SK-N-SH (cell line): ENCODE data around the gene FLVCR1. TPM values are rescaled to one million over a fixed set of nuclear protein-coding genes. Genes with fewer than 3 reads are reported as not detected.

Experiments used
- CTCF ChIA-PET: fragments of 300-600, 350-600 bp; formaldehyde crosslinking; extraction: SDS; loops from one replicate; lab custom pipeline; 2021; lab: Yijun Ruan, JAX
- POLR2A ChIA-PET: fragments of 350-600 bp; sonication (Branson Sonifier 250); formaldehyde crosslinking; extraction: SDS; loops from one replicate; lab custom pipeline; 2020; ENCODE audit warnings: antibody characterized with exemption, inconsistent platforms; lab: Yijun Ruan, JAX
- DNase-seq: peaks from one replicate; pipeline ENCODE4 v3.0.0; 2012
- H2AFZ ChIP-seq: fragments of 200-600 bp; sonication (generic); 2 replicates; pipeline ENCODE4 v1.8.1; 2016; ENCODE audit warnings: antibody characterized with exemption, mild to moderate bottlenecking, low read depth
- H3F3A ChIP-seq: fragments of 200-600 bp; sonication (generic); replicated peaks from 2 replicates; pipeline ENCODE3; 2016; ENCODE audit warnings: antibody characterized with exemption, mild to moderate bottlenecking; ENCODE audit not compliant: insufficient read depth
- H3K27ac ChIP-seq, 2 experiments: fragments of 200-500 bp in 1 of 2; fragments of 200-600 bp in 1 of 2; sonication (Bioruptor generic) in 1 of 2; sonication (generic), shearing (Covaris generic) in 1 of 2; 2 replicates each; pipeline versions ENCODE4 v1.5.1 to v1.6.1; 2014 to 2016; ENCODE audit warnings: low read depth in 2 of 2, inconsistent platforms in 1 of 2, low read length in 1 of 2, mild to moderate bottlenecking in 1 of 2, mixed read lengths in 1 of 2
- H3K27me3 ChIP-seq: fragments of 200-600 bp; sonication (generic), shearing (Covaris generic); 2 replicates; pipeline ENCODE4 v1.6.1; 2016; ENCODE audit warnings: mixed run types; ENCODE audit not compliant: insufficient read depth
- H3K36me3 ChIP-seq, 2 experiments: fragments of 200-500 bp in 1 of 2; fragments of 200-600 bp in 1 of 2; sonication (Bioruptor generic) in 1 of 2; sonication (generic) in 1 of 2; replicated peaks in 1 of 2; 2 replicates each; pipeline versions ENCODE3 to v1.5.1; 2014 to 2016; ENCODE audit warnings: low read length in 1 of 2, mild to moderate bottlenecking in 1 of 2; ENCODE audit not compliant: insufficient read depth in 2 of 2, control insufficient read depth in 1 of 2
- H3K4me1 ChIP-seq, 2 experiments: fragments of 200-500 bp in 1 of 2; fragments of 200-600 bp in 1 of 2; sonication (Bioruptor generic) in 1 of 2; sonication (generic), shearing (Covaris generic) in 1 of 2; 2 replicates each; pipeline versions ENCODE4 v1.5.1 to v1.6.1; 2014 to 2016; ENCODE audit warnings: low read depth in 1 of 2, low read length in 1 of 2, mixed run types in 1 of 2; ENCODE audit not compliant: insufficient read depth in 2 of 2, control insufficient read depth in 1 of 2
- H3K4me2 ChIP-seq: fragments of 200-600 bp; sonication (generic), shearing (Covaris generic); 2 replicates; pipeline ENCODE4 v1.6.1; 2017; ENCODE audit warnings: mixed run types
- H3K4me3 ChIP-seq, 2 experiments: fragments of 200-500 bp in 1 of 2; fragments of 200-600 bp in 1 of 2; sonication (Bioruptor generic) in 1 of 2; sonication (generic), shearing (Covaris generic) in 1 of 2; 2 replicates each; pipeline versions ENCODE4 v1.5.1 to v1.8.1; 2014 to 2016; ENCODE audit warnings: low read depth in 2 of 2, inconsistent platforms in 1 of 2, low read length in 1 of 2, mild to moderate bottlenecking in 1 of 2, mixed read lengths in 1 of 2, moderate library complexity in 1 of 2
- H3K79me2 ChIP-seq: fragments of 200-600 bp; sonication (generic); 2 replicates; pipeline ENCODE4 v1.8.1; 2017; ENCODE audit warnings: mild to moderate bottlenecking; ENCODE audit not compliant: insufficient read depth
- H3K9ac ChIP-seq: fragments of 200-600 bp; sonication (generic); 2 replicates; pipeline ENCODE4 v1.6.1; 2017; ENCODE audit warnings: mixed run types
- H3K9me2 ChIP-seq: fragments of 200-600 bp; sonication (generic); 2 replicates; pipeline ENCODE4 v1.6.1; 2017; ENCODE audit warnings: mixed run types
- H3K9me3 ChIP-seq: fragments of 200-600 bp; sonication (generic); 2 replicates; pipeline ENCODE4 v1.6.1; 2017; ENCODE audit warnings: mixed run types, mild to moderate bottlenecking, moderate library complexity
- H4K20me1 ChIP-seq: fragments of 200-600 bp; sonication (generic); 2 replicates; pipeline ENCODE4 v1.6.1; 2017; ENCODE audit warnings: mild to moderate bottlenecking, mixed run types; ENCODE audit not compliant: insufficient read depth
- EP300 ChIP-seq, 2 experiments: IDR thresholded peaks; 2 replicates each; pipeline versions ENCODE4 v1.4.0 to v1.6.1; 2012; ENCODE audit warnings: borderline replicate concordance in 1 of 2, low read depth in 1 of 2, low read length in 1 of 2
- FOXM1 ChIP-seq: IDR thresholded peaks from 2 replicates; pipeline ENCODE4 v1.4.0; 2012; ENCODE audit warnings: low read depth, mild to moderate bottlenecking
- GATA2 ChIP-seq: sonication (generic); formaldehyde crosslinking; IDR thresholded peaks from 2 replicates; pipeline ENCODE4 v1.5.0; 2020; ENCODE audit warnings: mild to moderate bottlenecking, missing genetic modification reagents
- JUND ChIP-seq: IDR thresholded peaks from 2 replicates; pipeline ENCODE4 v1.4.0; 2012
- NRF1 ChIP-seq: IDR thresholded peaks from 2 replicates; pipeline ENCODE4 v1.6.1; 2012; ENCODE audit warnings: low read depth, mild to moderate bottlenecking, low read length
- POLR2AphosphoS5 ChIP-seq: IDR thresholded peaks from 2 replicates; pipeline ENCODE4 v1.6.1; 2012; ENCODE audit warnings: low read depth, low read length
- RXRA ChIP-seq: IDR thresholded peaks from 2 replicates; pipeline ENCODE4 v1.4.0; 2012; ENCODE audit warnings: low read depth, mild to moderate bottlenecking, borderline replicate concordance
- SIN3A ChIP-seq: IDR thresholded peaks from 2 replicates; pipeline ENCODE4 v1.6.1; 2012; ENCODE audit warnings: low read depth, mild to moderate bottlenecking, low read length, moderate library complexity, borderline replicate concordance
- TAF1 ChIP-seq: IDR thresholded peaks from 2 replicates; pipeline ENCODE4 v1.6.1; 2012; ENCODE audit warnings: low read depth, mild to moderate bottlenecking, low read length, moderate library complexity, borderline replicate concordance
- YY1 ChIP-seq: IDR thresholded peaks from 2 replicates; pipeline ENCODE4 v1.4.0; 2012; ENCODE audit warnings: low read depth, mild to moderate bottlenecking
- WGBS: methylation state at CpG from one replicate; pipeline ENCODE4 v1.1.6; 2017; ENCODE audit warnings: low lambda C conversion rate; 5-methylcytosine and 5-hydroxymethylcytosine counted together
- polyA plus RNA-seq, 3 experiments: library from polyadenylated mRNA; depleted of rRNA; stranded (reverse); fragments of >200 nt; gene quantifications; 2 replicates each; pipeline ENCODE4 v1.2.3, GENCODE V29; 2012
- TF ChIP-seq, protein P1 (sequence below): IDR thresholded peaks from 2 replicates; pipeline ENCODE4 v1.6.1; 2012; ENCODE audit warnings: mild to moderate bottlenecking, low read depth, low read length, moderate library complexity
- TF ChIP-seq, protein P2 (sequence below): IDR thresholded peaks from 2 replicates; pipeline ENCODE4 v1.4.0; 2012; ENCODE audit warnings: low read depth, borderline replicate concordance
- TF ChIP-seq, protein P3 (sequence below): fragments of 150-350 bp; IDR thresholded peaks from 2 replicates; pipeline ENCODE4 v1.6.1; 2017; ENCODE audit warnings: antibody characterized with exemption, low read length, low read depth, borderline replicate concordance

Gene FLVCR1
- polyA plus RNA-seq, 1 of the 3 experiments (the other 2 are of a cell fraction), result 1.7 TPM

DNA sequence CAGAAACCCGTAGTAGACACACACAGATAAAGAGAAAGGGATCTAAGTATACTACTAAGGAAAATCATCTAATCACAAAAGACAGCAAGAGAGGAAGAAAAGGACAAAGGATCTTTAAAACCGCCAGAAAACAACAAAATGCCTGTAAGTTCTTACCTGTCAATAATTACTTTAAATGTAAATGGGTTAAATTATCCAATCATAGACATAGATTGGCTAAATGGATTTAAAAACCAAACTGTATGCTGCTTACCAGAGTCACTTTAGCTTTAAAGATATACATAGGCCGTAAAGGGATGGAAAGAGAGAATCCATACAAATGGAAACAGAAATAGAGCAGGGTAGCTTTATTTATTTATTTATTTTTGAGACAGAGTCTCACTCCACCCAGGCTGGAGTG, 44.0 kb downstream of the FLVCR1 start:
- no peak for DNase-seq
- Histone ChIP-seq H3K27ac (no peak overlapping the region), H3K36me3 (peaks cover 16 to 35% of the 10 kb centered on the region in 2 experiments), H2AFZ (no peak overlapping the region), H3K4me1 (no peaks in the 10 kb centered on the region), H3K27me3 (no peaks in the 10 kb centered on the region), H3K9me3 (peaks cover 23% of the 10 kb centered on the region; the same call in 1 of the 2 replicates), H3K4me2 (no peak overlapping the region), H3K79me2 (no peaks in the 10 kb centered on the region), H3K9ac (no peak overlapping the region), H4K20me1 (no peaks in the 10 kb centered on the region), H3F3A (no peaks in the 10 kb centered on the region), H3K9me2 (no peaks in the 10 kb centered on the region), H3K4me3 (no peak overlapping the region)
- POLR2A ChIA-PET, result no interaction called here
- CTCF ChIA-PET, result interaction anchor here (0.7 to 1.8 kb wide), 3 partner anchors 14 to 425 kb away, joined by 3 to 5 read pairs (median 4); no protein-coding TSS in a partner anchor
- TF ChIP-seq, protein P1, sequence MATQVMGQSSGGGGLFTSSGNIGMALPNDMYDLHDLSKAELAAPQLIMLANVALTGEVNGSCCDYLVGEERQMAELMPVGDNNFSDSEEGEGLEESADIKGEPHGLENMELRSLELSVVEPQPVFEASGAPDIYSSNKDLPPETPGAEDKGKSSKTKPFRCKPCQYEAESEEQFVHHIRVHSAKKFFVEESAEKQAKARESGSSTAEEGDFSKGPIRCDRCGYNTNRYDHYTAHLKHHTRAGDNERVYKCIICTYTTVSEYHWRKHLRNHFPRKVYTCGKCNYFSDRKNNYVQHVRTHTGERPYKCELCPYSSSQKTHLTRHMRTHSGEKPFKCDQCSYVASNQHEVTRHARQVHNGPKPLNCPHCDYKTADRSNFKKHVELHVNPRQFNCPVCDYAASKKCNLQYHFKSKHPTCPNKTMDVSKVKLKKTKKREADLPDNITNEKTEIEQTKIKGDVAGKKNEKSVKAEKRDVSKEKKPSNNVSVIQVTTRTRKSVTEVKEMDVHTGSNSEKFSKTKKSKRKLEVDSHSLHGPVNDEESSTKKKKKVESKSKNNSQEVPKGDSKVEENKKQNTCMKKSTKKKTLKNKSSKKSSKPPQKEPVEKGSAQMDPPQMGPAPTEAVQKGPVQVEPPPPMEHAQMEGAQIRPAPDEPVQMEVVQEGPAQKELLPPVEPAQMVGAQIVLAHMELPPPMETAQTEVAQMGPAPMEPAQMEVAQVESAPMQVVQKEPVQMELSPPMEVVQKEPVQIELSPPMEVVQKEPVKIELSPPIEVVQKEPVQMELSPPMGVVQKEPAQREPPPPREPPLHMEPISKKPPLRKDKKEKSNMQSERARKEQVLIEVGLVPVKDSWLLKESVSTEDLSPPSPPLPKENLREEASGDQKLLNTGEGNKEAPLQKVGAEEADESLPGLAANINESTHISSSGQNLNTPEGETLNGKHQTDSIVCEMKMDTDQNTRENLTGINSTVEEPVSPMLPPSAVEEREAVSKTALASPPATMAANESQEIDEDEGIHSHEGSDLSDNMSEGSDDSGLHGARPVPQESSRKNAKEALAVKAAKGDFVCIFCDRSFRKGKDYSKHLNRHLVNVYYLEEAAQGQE, result no peak
- no peak for TF ChIP-seq YY1
- TF ChIP-seq GATA2 (CRISPR knock-in tag), result no peak
- no peak for TF ChIP-seq EP300 (IDR thresholded peaks at IDR 0.05; ENCODE audit: borderline replicate concordance in 1 of 2, low read depth in 1 of 2, low read length in 1 of 2)
- no peak for TF ChIP-seq POLR2AphosphoS5
- TF ChIP-seq, protein P2, sequence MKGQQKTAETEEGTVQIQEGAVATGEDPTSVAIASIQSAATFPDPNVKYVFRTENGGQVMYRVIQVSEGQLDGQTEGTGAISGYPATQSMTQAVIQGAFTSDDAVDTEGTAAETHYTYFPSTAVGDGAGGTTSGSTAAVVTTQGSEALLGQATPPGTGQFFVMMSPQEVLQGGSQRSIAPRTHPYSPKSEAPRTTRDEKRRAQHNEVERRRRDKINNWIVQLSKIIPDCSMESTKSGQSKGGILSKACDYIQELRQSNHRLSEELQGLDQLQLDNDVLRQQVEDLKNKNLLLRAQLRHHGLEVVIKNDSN, result no peak
- no peak for TF ChIP-seq NRF1
- TF ChIP-seq, protein P3, sequence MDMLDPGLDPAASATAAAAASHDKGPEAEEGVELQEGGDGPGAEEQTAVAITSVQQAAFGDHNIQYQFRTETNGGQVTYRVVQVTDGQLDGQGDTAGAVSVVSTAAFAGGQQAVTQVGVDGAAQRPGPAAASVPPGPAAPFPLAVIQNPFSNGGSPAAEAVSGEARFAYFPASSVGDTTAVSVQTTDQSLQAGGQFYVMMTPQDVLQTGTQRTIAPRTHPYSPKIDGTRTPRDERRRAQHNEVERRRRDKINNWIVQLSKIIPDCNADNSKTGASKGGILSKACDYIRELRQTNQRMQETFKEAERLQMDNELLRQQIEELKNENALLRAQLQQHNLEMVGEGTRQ, result no peak
- TF ChIP-seq JUND, result no peak
- TF ChIP-seq SIN3A, result no peak
- no peak for TF ChIP-seq RXRA
- no peak for TF ChIP-seq TAF1
- TF ChIP-seq FOXM1, result no peak
- WGBS, result 91% methylated on average over 3 of the region's 3 CpGs
